Hepatocyte (in vitro differentiated cells): ENCODE data around the gene TOMM70.

Experiments used
- EZH2 ChIP-seq: fragments of 200-600 bp; sonication (generic); IDR thresholded peaks from 2 replicates; pipeline ENCODE4 v1.6.1; 2016; ENCODE audit warnings: antibody characterized with exemption, mild to moderate bottlenecking, borderline replicate concordance
- EZH2phosphoT487 ChIP-seq: fragments of 200-600 bp; sonication (generic); IDR thresholded peaks from one replicate; pipeline ENCODE4 v1.6.1; 2018; ENCODE audit warnings: antibody characterized with exemption, mild to moderate bottlenecking, low read depth, moderate library complexity; ENCODE audit not compliant: unreplicated experiment, severe bottlenecking
- TF ChIP-seq, protein P1 (sequence below): fragments of 200-600 bp; sonication (generic); IDR thresholded peaks from 2 replicates; pipeline ENCODE4 v1.5.1; 2016; ENCODE audit warnings: antibody characterized with exemption, mild to moderate bottlenecking; ENCODE audit not compliant: poor library complexity

DNA sequence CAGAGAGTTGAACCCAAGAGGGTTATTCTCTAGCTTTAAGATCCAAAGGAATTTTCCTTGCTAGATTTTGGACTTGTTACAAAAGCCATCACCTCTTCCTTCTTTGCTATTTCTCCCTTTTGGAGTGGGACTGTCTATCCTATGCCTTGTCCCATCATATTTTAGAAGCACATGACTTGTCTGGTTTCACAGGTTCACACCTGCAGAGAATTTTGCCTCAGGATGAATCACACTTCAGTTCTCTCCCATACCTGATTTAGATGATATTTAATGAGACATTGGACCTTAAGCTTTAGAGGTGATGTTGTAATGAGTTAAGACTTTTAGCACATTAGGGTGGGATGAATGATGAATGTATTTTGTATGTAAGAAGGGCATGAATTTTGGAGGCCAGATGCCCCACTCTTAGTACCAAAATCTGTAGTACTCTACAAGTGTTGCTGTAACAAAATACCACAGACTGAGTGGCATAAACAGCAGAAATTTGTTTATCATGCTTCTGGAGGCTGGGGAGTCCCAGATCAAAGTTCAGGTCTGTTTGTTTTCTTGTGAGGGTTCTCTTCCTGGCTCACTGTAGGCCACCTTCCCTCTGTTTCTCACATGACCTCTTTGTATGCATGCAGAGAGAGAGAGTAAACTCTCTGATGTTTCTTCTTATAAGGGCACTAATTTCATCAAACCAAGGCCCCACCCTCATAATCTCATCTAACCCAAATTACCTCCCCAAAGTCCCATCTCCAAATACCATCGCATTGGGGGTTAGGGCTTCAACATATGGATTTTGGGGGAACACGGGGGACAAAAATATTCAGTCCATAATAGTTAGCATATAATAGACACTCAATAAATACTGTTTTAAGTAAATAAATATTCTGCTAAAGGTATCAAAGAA is 10.4 kb upstream of the TOMM70 start:
- TF ChIP-seq, protein P1, sequence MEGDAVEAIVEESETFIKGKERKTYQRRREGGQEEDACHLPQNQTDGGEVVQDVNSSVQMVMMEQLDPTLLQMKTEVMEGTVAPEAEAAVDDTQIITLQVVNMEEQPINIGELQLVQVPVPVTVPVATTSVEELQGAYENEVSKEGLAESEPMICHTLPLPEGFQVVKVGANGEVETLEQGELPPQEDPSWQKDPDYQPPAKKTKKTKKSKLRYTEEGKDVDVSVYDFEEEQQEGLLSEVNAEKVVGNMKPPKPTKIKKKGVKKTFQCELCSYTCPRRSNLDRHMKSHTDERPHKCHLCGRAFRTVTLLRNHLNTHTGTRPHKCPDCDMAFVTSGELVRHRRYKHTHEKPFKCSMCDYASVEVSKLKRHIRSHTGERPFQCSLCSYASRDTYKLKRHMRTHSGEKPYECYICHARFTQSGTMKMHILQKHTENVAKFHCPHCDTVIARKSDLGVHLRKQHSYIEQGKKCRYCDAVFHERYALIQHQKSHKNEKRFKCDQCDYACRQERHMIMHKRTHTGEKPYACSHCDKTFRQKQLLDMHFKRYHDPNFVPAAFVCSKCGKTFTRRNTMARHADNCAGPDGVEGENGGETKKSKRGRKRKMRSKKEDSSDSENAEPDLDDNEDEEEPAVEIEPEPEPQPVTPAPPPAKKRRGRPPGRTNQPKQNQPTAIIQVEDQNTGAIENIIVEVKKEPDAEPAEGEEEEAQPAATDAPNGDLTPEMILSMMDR: no peak
- TF ChIP-seq EZH2phosphoT487 (no peak), EZH2 (no peak)
